GM12878 (cell line): ENCODE measurements around the gene IL1B.

Experiments used
- BMI1 ChIP-seq: fragments of 450-650 bp; IDR thresholded peaks from 2 replicates; pipeline ENCODE4 v1.6.1; 2016; ENCODE audit warnings: mild to moderate bottlenecking, moderate library complexity, borderline replicate concordance
- EZH2 ChIP-seq: IDR thresholded peaks from 2 replicates; pipeline ENCODE4 v1.6.1; 2012; ENCODE audit warnings: low read depth, mild to moderate bottlenecking, control low read depth, inconsistent platforms, low read length, borderline replicate concordance; ENCODE audit not compliant: control insufficient read depth
- MTA2 ChIP-seq: fragments of 450-650 bp; IDR thresholded peaks from 2 replicates; pipeline ENCODE4 v1.6.1; 2016; ENCODE audit warnings: low read depth, mild to moderate bottlenecking, moderate library complexity
- NR2C2 ChIP-seq: IDR thresholded peaks from 2 replicates; pipeline ENCODE4 v1.6.1; 2011; ENCODE audit warnings: borderline replicate concordance, low read depth; ENCODE audit not compliant: control insufficient read depth, insufficient read length
- NRF1 ChIP-seq: conservative IDR thresholded peaks from 2 replicates; pipeline ENCODE4 v1.6.1; 2011; ENCODE audit warnings: mild to moderate bottlenecking, low read depth, low read length, improper control_type of control experiment
- POLR2A ChIP-seq: IDR thresholded peaks from 2 replicates; pipeline ENCODE4 v1.6.1; 2011; ENCODE audit warnings: low read depth, mild to moderate bottlenecking, low read length
- RCOR1 ChIP-seq: conservative IDR thresholded peaks from 2 replicates; pipeline ENCODE4 v1.6.1; 2012; ENCODE audit warnings: low read depth, low read length, improper control_type of control experiment
- RFX5 ChIP-seq: IDR thresholded peaks from 2 replicates; pipeline ENCODE4 v1.6.1; 2011; ENCODE audit warnings: low read depth, low read length, improper control_type of control experiment
- TF ChIP-seq, protein P1 (sequence below): fragments of 450-650 bp; IDR thresholded peaks from 2 replicates; pipeline ENCODE4 v1.6.1; 2018; ENCODE audit warnings: borderline replicate concordance, mild to moderate bottlenecking; ENCODE audit not compliant: partially characterized antibody
- TF ChIP-seq, protein P2 (sequence below), 3 experiments: IDR thresholded peaks in 2 of 3; conservative IDR thresholded peaks in 1 of 3; 2 replicates each; pipeline ENCODE4 v1.5.1; 2011; ENCODE audit warnings: low read depth in 3 of 3, low read length in 3 of 3, mild to moderate bottlenecking in 3 of 3, control low read depth in 2 of 3, moderate library complexity in 2 of 3, inconsistent platforms in 1 of 3, mixed read lengths in 1 of 3; ENCODE audit not compliant: control insufficient read depth in 2 of 3, insufficient read depth in 1 of 3; ENCODE audit errors: extremely low read depth in 1 of 3
- TF ChIP-seq, protein P3 (sequence below): IDR thresholded peaks from 2 replicates; pipeline ENCODE4 v1.6.1; 2012; ENCODE audit warnings: mild to moderate bottlenecking, low read depth, low read length
- TF ChIP-seq, protein P4 (sequence below): IDR thresholded peaks from 2 replicates; pipeline ENCODE4 v1.6.1; 2011; ENCODE audit warnings: low read depth, mild to moderate bottlenecking, low read length, moderate library complexity, borderline replicate concordance; ENCODE audit errors: extremely low read depth

DNA sequence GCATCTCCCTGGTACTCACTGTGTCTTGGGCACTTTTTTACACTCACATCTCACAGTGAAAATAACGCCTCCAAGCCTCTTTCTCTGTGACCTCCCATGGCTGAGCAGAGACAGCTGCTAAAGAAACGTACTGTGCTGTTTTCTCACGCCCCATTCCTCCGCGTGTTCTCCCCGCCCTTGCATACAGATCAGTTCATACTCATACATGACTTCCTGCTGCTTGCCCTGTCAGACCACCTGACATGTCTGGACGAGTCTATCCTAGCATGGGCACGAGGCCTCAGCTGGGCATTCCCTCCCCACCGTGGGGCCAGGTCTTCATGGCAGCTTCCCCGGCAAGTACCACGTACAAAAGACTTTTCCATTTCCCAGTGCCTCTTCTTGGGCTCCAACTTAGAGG is 31.0 kb downstream of the IL1B start:
- TF ChIP-seq BMI1: no peak
- TF ChIP-seq, protein P1, sequence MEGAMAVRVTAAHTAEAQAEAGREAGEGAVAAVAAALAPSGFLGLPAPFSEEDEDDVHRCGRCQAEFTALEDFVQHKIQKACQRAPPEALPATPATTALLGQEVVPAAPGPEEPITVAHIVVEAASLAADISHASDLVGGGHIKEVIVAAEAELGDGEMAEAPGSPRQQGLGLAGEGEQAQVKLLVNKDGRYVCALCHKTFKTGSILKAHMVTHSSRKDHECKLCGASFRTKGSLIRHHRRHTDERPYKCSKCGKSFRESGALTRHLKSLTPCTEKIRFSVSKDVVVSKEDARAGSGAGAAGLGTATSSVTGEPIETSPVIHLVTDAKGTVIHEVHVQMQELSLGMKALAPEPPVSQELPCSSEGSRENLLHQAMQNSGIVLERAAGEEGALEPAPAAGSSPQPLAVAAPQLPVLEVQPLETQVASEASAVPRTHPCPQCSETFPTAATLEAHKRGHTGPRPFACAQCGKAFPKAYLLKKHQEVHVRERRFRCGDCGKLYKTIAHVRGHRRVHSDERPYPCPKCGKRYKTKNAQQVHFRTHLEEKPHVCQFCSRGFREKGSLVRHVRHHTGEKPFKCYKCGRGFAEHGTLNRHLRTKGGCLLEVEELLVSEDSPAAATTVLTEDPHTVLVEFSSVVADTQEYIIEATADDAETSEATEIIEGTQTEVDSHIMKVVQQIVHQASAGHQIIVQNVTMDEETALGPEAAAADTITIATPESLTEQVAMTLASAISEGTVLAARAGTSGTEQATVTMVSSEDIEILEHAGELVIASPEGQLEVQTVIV: no peak
- peak; percentile 69 for TF ChIP-seq POLR2A
- TF ChIP-seq MTA2: 0 out of 2 replicates have a peak, but pooled peaks have one; percentile 26
- TF ChIP-seq, protein P2, sequence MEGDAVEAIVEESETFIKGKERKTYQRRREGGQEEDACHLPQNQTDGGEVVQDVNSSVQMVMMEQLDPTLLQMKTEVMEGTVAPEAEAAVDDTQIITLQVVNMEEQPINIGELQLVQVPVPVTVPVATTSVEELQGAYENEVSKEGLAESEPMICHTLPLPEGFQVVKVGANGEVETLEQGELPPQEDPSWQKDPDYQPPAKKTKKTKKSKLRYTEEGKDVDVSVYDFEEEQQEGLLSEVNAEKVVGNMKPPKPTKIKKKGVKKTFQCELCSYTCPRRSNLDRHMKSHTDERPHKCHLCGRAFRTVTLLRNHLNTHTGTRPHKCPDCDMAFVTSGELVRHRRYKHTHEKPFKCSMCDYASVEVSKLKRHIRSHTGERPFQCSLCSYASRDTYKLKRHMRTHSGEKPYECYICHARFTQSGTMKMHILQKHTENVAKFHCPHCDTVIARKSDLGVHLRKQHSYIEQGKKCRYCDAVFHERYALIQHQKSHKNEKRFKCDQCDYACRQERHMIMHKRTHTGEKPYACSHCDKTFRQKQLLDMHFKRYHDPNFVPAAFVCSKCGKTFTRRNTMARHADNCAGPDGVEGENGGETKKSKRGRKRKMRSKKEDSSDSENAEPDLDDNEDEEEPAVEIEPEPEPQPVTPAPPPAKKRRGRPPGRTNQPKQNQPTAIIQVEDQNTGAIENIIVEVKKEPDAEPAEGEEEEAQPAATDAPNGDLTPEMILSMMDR (IDR thresholded peaks at IDR 0.05 in 2 of 3, conservative IDR thresholded peaks at IDR 0.05 in 1 of 3; ENCODE audit: control insufficient read depth in 2 of 3, extremely low read depth in 1 of 3, insufficient read depth in 1 of 3, low read depth in 3 of 3, low read length in 3 of 3): no peak
- no peak for TF ChIP-seq NR2C2
- no peak for TF ChIP-seq NRF1
- TF ChIP-seq, protein P3, sequence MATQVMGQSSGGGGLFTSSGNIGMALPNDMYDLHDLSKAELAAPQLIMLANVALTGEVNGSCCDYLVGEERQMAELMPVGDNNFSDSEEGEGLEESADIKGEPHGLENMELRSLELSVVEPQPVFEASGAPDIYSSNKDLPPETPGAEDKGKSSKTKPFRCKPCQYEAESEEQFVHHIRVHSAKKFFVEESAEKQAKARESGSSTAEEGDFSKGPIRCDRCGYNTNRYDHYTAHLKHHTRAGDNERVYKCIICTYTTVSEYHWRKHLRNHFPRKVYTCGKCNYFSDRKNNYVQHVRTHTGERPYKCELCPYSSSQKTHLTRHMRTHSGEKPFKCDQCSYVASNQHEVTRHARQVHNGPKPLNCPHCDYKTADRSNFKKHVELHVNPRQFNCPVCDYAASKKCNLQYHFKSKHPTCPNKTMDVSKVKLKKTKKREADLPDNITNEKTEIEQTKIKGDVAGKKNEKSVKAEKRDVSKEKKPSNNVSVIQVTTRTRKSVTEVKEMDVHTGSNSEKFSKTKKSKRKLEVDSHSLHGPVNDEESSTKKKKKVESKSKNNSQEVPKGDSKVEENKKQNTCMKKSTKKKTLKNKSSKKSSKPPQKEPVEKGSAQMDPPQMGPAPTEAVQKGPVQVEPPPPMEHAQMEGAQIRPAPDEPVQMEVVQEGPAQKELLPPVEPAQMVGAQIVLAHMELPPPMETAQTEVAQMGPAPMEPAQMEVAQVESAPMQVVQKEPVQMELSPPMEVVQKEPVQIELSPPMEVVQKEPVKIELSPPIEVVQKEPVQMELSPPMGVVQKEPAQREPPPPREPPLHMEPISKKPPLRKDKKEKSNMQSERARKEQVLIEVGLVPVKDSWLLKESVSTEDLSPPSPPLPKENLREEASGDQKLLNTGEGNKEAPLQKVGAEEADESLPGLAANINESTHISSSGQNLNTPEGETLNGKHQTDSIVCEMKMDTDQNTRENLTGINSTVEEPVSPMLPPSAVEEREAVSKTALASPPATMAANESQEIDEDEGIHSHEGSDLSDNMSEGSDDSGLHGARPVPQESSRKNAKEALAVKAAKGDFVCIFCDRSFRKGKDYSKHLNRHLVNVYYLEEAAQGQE: no peak
- TF ChIP-seq RFX5: no peak
- TF ChIP-seq, protein P4, sequence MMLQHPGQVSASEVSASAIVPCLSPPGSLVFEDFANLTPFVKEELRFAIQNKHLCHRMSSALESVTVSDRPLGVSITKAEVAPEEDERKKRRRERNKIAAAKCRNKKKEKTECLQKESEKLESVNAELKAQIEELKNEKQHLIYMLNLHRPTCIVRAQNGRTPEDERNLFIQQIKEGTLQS: no peak
- TF ChIP-seq RCOR1: no peak
- no peak for TF ChIP-seq EZH2
